HepG2 (cell line): ENCODE results near the gene B4GALT5. TPM values are rescaled to one million over a fixed set of nuclear protein-coding genes. Genes with fewer than 3 reads are reported as not detected.

Experiments
- CENPT ChIP-seq: sonication (generic); formaldehyde crosslinking; IDR thresholded peaks from 2 replicates; pipeline ENCODE4 v1.8.0; 2022; ENCODE audit warnings: low read depth, mild to moderate bottlenecking, moderate library complexity, missing genetic modification reagents
- CREB3 ChIP-seq: sonication (generic); formaldehyde crosslinking; IDR thresholded peaks from 2 replicates; pipeline ENCODE4 v1.5.0; 2020; ENCODE audit warnings: missing genetic modification reagents
- DNMT3B ChIP-seq: conservative IDR thresholded peaks from 2 replicates; pipeline ENCODE4 v1.6.1; 2016; ENCODE audit warnings: missing biosample characterization, control low read depth
- HNF4A ChIP-seq: sonication (generic); formaldehyde crosslinking; IDR thresholded peaks from 2 replicates; pipeline ENCODE4 v1.4.0; 2020; ENCODE audit warnings: missing genetic modification reagents
- KLF9 ChIP-seq: IDR thresholded peaks from 2 replicates; pipeline ENCODE4 v1.6.1; 2016; ENCODE audit warnings: low read depth
- NFE2L1 ChIP-seq: sonication (generic); formaldehyde crosslinking; IDR thresholded peaks from 2 replicates; pipeline ENCODE4 v1.4.0; 2020; ENCODE audit warnings: missing genetic modification reagents, mild to moderate bottlenecking, borderline replicate concordance
- PPARG ChIP-seq: conservative IDR thresholded peaks from 2 replicates; pipeline ENCODE4 v1.6.1; 2016; ENCODE audit warnings: missing biosample characterization, missing genetic modification reagents
- SAP130 ChIP-seq: IDR thresholded peaks from 2 replicates; pipeline ENCODE4 v1.6.1; 2016; ENCODE audit warnings: low read depth
- SOX5 ChIP-seq: IDR thresholded peaks from 2 replicates; pipeline ENCODE4 v1.6.1; 2016; ENCODE audit warnings: borderline replicate concordance
- TBX2 ChIP-seq: sonication (generic); formaldehyde crosslinking; IDR thresholded peaks from 2 replicates; pipeline ENCODE4 v1.5.0; 2020; ENCODE audit warnings: missing genetic modification reagents, mild to moderate bottlenecking, borderline replicate concordance
- ZIK1 ChIP-seq: sonication (generic); formaldehyde crosslinking; IDR thresholded peaks from 2 replicates; pipeline ENCODE4 v1.5.0; 2020; ENCODE audit warnings: mild to moderate bottlenecking, low read depth, missing genetic modification reagents, borderline replicate concordance
- ZNF121 ChIP-seq: sonication (generic); formaldehyde crosslinking; IDR thresholded peaks from 2 replicates; pipeline ENCODE4 v1.5.0; 2020; ENCODE audit warnings: mild to moderate bottlenecking, missing genetic modification reagents
- ZNF143 ChIP-seq: sonication (generic); formaldehyde crosslinking; IDR thresholded peaks from 2 replicates; pipeline ENCODE4 v1.4.0; 2020; ENCODE audit warnings: missing genetic modification reagents
- ZNF207 ChIP-seq: fragments of 450-650 bp; IDR thresholded peaks from 2 replicates; pipeline ENCODE4 v1.6.1; 2016; ENCODE audit warnings: antibody characterized with exemption, borderline replicate concordance
- ZNF414 ChIP-seq: sonication (generic); formaldehyde crosslinking; IDR thresholded peaks from 2 replicates; pipeline ENCODE4 v1.5.0; 2020; ENCODE audit warnings: missing genetic modification reagents
- ZNF546 ChIP-seq: sonication (generic); formaldehyde crosslinking; conservative IDR thresholded peaks from 2 replicates; pipeline ENCODE4 v1.8.1; 2023; ENCODE audit warnings: mild to moderate bottlenecking, missing genetic modification reagents
- ZNF580 ChIP-seq: IDR thresholded peaks from 2 replicates; pipeline ENCODE4 v1.6.1; 2016; ENCODE audit warnings: low read depth, borderline replicate concordance
- ZNF678 ChIP-seq: sonication (generic); formaldehyde crosslinking; IDR thresholded peaks from 2 replicates; pipeline ENCODE4 v1.4.0; 2020; ENCODE audit warnings: mild to moderate bottlenecking, missing genetic modification reagents
- ZNF777 ChIP-seq: sonication (generic); formaldehyde crosslinking; IDR thresholded peaks from 2 replicates; pipeline ENCODE4 v1.4.0; 2020; ENCODE audit warnings: missing genetic modification reagents
- polyA plus RNA-seq, 8 experiments: library from polyadenylated mRNA; depleted of rRNA in 3 of 8; stranded (reverse) in 7 of 8; unstranded in 1 of 8; fragments of >200 nt; fragmentation: Illumina TruSeq in 4 of 8; extraction: Trizol in 4 of 8; gene quantifications; 2 replicates each; pipeline versions ENCODE4 v1.2.1 to v1.2.3, GENCODE V29; 2011 to 2016; ENCODE audit warnings: low read depth in 4 of 8, missing spikeins in 1 of 8, mixed read lengths in 1 of 8; ENCODE audit not compliant: insufficient read depth in 1 of 8
- total RNA-seq, 5 experiments: library from RNA; depleted of rRNA; stranded (reverse); fragments of >200 nt; fragmentation: Illumina TruSeq; extraction: Trizol; gene quantifications; 2 replicates each; pipeline ENCODE4 v1.2.3, GENCODE V29; 2016; ENCODE audit warnings: low read depth in 1 of 5
- TF ChIP-seq, protein P1 (sequence below), 2 experiments: sonication (generic) in 1 of 2; formaldehyde crosslinking in 1 of 2; IDR thresholded peaks; 2 replicates each; pipeline versions ENCODE4 v1.6.1 to v1.9.0; 2014 to 2022; ENCODE audit warnings: antibody characterized with exemption in 1 of 2, borderline replicate concordance in 1 of 2, inconsistent platforms in 1 of 2, low read depth in 1 of 2, missing genetic modification reagents in 1 of 2

Gene B4GALT5
- total and polyA plus RNA-seq, 2 of the 13 experiments (the other 11 are each of a cell fraction or from before 2014, with no cell fraction given): 27.3 to 30.9 TPM

GRCh38 chr20:49608752-49609670 lies 104.7 kb downstream of the B4GALT5 start (continued):
- TF ChIP-seq NFE2L1: no peak
- peak; percentile 96 for TF ChIP-seq ZNF580 (CRISPR knock-in tag)
- 0 out of 2 replicates have a peak, but pooled peaks have one; percentile 37 for TF ChIP-seq ZNF546 (CRISPR knock-in tag)
- TF ChIP-seq KLF9 (CRISPR knock-in tag): no peak
- TF ChIP-seq ZNF777 (CRISPR knock-in tag): no peak
- TF ChIP-seq HNF4A: peak; percentile 35; the same call in 1 of the 2 replicates
- TF ChIP-seq ZIK1 (CRISPR knock-in tag): no peak
- TF ChIP-seq, protein P1, sequence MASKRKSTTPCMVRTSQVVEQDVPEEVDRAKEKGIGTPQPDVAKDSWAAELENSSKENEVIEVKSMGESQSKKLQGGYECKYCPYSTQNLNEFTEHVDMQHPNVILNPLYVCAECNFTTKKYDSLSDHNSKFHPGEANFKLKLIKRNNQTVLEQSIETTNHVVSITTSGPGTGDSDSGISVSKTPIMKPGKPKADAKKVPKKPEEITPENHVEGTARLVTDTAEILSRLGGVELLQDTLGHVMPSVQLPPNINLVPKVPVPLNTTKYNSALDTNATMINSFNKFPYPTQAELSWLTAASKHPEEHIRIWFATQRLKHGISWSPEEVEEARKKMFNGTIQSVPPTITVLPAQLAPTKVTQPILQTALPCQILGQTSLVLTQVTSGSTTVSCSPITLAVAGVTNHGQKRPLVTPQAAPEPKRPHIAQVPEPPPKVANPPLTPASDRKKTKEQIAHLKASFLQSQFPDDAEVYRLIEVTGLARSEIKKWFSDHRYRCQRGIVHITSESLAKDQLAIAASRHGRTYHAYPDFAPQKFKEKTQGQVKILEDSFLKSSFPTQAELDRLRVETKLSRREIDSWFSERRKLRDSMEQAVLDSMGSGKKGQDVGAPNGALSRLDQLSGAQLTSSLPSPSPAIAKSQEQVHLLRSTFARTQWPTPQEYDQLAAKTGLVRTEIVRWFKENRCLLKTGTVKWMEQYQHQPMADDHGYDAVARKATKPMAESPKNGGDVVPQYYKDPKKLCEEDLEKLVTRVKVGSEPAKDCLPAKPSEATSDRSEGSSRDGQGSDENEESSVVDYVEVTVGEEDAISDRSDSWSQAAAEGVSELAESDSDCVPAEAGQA (IDR thresholded peaks at IDR 0.05; ENCODE audit: low read depth): no peak
- TF ChIP-seq, protein P1 (CRISPR knock-in tag; IDR thresholded peaks at IDR 0.05; ENCODE audit: borderline replicate concordance): no peak
- TF ChIP-seq ZNF121 (CRISPR knock-in tag): no peak; the same call in 1 of the 2 replicates
- peak; percentile 55; the same call in 1 of the 2 replicates for TF ChIP-seq PPARG (CRISPR knock-in tag)
- peak; percentile 6; the same call in 1 of the 2 replicates for TF ChIP-seq SOX5 (CRISPR knock-in tag)
- TF ChIP-seq ZNF207: no peak
- TF ChIP-seq TBX2 (CRISPR knock-in tag): peak; percentile 67; the same call in 1 of the 2 replicates
- TF ChIP-seq ZNF414: no peak
- TF ChIP-seq SAP130 (CRISPR knock-in tag): peak; percentile 60
- TF ChIP-seq CENPT (CRISPR knock-in tag): no peak
- TF ChIP-seq CREB3 (CRISPR knock-in tag): no peak
- no peak for TF ChIP-seq ZNF678 (CRISPR knock-in tag)
- TF ChIP-seq ZNF143 (CRISPR knock-in tag): no peak; the same call in 1 of the 2 replicates
- no peak for TF ChIP-seq DNMT3B (CRISPR knock-in tag)
